Putamen (tissue), 1 donor: Measurements from ENCODE around the gene ZBBX.
A peak's percentile ranks its signal among the peaks of the same experiment; 100 is the strongest.

Experiments
- DNase-seq: peaks from one replicate; pipeline ENCODE4 v3.0.0-alpha.2; 2016; ENCODE audit warnings: low spot score

ZBBX gene

DNA sequence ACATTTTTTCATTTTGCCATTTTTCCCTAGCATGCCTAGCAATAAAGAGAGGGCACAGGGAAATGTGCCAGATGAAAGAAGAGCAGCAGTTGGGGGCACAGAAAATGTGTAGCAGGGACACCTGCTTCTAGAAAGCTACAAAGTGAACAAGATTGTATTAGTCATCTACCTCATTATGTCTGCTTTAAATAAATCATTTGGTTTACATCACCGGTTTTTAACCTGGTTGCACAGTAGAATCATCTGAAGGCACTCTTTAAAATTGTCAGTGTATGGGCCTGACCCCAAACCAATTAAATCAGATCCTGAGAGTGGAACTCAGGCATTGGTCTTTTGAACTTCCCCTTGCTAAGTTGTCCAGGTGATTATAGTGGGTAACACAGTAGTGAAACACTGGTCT is 73.8 kb downstream of the ZBBX start:
- peak; percentile 8 for DNase-seq

GRCh38 chr3:167305340-167305890 is 74.7 kb downstream of the ZBBX start:
- DNase-seq: no peak

DNA sequence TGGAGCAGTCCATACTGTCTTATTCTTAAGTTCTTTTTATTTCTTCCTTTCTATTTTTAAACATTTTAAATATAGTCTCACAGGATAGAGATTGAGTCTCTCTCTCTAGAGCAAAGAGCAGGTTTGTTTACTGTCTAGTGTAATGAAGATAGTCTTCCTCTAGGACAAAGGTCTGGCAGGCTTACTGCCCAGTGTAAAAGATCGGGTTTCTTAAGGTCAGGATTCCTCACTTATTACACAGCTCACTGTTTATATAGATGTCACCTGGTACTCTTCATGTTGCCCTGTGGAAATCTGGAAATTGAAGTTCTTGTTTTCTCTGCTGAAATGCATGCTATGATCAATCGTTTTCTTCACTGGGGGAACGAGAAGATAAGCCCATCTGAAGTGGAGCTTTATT is 76.0 kb downstream of the ZBBX start:
- DNase-seq: no peak

- no peak for DNase-seq
Observed at GRCh38 chr3:167302678-167303077, 77.4 kb downstream of the ZBBX start.

GRCh38 chr3:167300207-167300606 is 79.9 kb downstream of the ZBBX start:
- no peak for DNase-seq

DNA sequence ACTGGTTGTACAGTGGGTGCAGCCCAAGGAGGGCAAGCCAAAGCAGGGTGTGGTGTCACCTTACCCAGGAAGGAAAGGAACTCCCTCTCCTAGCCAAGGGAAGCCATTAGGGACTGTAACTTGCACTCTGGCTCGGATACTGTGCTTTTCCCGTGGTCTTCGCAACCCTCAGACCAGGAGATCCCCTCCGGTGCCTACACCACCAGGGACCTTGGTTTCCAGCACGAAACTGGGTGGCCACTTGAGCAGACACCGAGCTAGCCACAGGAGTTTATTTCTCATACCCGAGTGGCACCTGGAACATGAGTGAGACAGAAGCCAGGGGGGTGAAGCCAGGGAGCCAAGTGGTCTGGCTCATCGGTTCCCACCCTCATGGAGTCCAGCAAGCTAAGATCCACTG is 90.7 kb downstream of the ZBBX start:
- DNase-seq: no peak

- no peak for DNase-seq
Observed at GRCh38 chr3:167288737-167289136, 91.4 kb downstream of the ZBBX start.

GRCh38 chr3:167287308-167287707 is 92.8 kb downstream of the ZBBX start:
- DNase-seq: no peak

DNA sequence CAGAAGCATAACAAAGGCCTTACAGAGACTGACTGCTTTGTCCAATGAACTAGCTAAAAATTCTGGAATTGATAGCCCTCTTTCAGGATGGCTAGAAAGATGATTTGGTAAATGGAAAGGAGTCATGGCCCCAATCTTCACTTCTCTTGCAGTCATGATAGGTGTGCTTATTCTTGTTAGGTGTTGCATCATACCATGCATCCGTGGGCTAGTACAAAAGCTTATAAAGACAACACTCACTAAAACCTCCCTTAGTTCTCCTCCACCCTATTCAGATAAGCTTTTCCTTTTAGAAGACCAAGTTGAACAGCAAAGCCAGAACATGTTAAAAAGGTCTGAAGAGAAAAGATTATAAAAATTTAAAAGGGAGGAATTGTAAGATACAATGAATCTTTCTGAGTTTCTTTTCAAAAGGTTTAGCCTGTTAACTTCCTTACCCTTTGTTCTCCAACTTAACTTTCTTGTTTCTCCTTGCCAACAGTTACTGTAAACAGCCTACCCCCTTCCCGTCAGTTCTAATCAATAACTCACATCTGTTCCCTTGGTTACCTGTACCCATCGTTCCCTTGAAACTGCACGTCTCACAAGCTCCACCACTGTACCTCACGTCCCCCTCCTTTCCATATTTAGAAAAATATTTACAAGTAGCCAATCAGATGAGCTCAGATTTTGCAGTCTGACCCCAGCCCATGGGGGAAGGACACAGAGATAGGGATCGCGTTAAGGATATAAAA is 105.8 kb downstream of the ZBBX start:
- no peak for DNase-seq

DNA sequence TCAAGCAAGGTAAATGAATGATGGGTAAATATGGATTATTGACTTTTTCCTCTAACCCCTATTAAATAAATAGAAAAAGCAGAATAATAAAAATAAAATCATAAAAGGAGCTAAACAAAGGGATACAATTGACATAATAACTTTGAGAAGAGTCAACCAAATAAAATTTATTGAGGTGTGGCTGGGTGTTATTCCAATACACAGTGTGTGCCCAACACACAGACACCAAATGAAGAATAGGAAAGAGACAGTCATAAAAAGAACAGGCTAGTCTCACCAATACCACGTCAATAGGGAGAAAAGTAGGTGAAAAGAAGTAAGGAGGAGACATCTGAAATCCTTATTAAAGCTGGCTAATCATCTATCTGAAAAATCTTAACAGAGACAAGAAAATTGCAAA is 127.1 kb downstream of the ZBBX start:
- DNase-seq: no peak

DNA sequence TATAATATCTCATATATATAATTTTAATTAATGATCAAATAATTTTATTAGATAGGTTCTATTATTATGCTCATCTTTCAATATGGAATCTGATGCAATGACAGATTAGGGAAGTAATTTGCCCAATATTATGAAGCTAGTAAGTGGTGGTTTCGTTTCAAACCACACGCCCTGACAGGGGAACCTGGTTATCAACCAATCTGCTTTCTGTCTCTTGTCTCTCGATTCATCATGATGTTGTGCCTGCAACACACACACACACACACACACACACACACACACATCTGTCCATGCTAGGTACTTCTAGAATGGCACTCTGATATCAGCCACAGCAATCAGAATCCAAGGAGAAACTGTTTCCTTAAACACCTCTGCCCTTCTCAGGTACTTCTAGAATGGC is 128.4 kb downstream of the ZBBX start:
- DNase-seq: no peak

DNA sequence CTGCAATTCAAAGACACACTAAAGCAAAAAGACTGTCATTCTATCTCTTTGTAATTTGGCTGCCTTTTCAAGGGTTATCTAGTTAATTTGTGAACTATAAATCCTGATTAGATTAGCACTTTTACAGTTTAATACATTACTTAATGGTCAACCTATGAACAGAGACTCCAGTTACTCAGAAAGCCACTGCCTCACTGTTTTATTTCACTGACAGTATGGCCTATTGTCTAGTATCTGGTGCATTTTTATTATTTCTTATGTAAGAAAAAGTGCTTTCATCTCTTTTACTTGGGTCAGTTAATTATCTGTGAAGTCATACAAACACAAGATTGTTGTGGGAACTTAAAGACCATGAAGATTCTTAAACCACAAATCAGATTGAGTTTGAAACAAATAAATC is 133.8 kb downstream of the ZBBX start:
- DNase-seq: no peak

- DNase-seq: no peak
Observed at GRCh38 chr3:167241048-167241845, 138.8 kb downstream of the ZBBX start.

DNA sequence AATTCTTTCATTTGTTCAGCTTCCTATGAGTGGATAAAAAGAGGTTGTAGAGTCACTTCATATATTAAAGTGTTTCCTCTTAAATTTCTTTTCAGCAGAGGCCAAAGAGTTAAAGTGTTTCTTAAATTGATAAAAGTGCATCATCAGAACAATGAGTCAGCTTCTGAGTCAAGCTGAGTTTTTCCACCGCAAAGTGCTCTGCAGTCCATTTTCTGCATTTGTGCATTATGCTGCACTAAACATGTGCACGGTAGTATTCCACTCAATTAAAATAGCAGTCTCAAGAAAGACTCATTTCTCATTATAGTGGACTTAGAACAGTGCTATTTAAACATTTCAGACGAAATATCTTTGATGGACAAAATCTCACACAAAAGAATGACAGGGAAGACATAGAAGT is 152.0 kb downstream of the ZBBX start:
- no peak for DNase-seq

DNA sequence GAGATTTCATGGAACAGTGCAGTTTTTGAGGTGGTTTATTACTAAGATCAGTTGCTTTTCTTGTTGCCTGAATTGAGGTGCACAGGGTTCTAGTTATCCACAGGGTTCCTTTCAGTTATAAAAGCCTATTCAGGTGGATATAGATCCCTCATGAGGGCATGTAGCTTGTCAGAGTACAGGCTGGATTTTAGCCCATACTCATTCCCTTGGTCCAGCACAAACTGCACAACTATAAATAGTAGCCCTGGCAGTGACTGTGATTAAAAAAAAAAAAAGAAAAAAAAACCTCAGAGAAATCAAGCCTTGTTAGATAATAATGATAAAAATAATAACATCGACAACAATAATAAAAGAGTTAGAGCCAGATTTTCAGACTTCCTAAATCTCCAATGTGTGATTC is 154.3 kb downstream of the ZBBX start:
- DNase-seq: no peak

GRCh38 chr3:167209011-167209410 is 171.1 kb downstream of the ZBBX start:
- DNase-seq: no peak

GRCh38 chr3:167203062-167203461 is 177.0 kb downstream of the ZBBX start:
- DNase-seq: no peak

- DNase-seq: no peak
Observed at GRCh38 chr3:167198949-167199600, 181.0 kb downstream of the ZBBX start.
